A549 (cell line): ENCODE results near the gene STRN. TPM values are rescaled to one million over a fixed set of nuclear protein-coding genes. Genes with fewer than 3 reads are reported as not detected.
A peak's percentile ranks its signal among the peaks of the same experiment; 100 is the strongest.

ENCODE experiments used
- ATAC-seq, 2 experiments: fragments of 200-7000 bp in 1 of 2; fragments of >200 bp in 1 of 2; cut with Nextera tagmentation in 1 of 2; cut with Tn5 transposase in 1 of 2; 3 replicates each; pipeline versions ENCODE4 v1.8.0 to v1.9.1; 2018 to 2020; ENCODE audit warnings: mild to moderate bottlenecking in 1 of 2, moderate library complexity in 1 of 2
- CTCF ChIA-PET: fragments of 300-600 bp; sonication (Branson Sonifier 250); formaldehyde crosslinking; extraction: SDS; loops from one replicate; lab custom pipeline; 2021; ENCODE audit warnings: antibody characterized with exemption, inconsistent platforms; lab: Yijun Ruan, JAX
- POLR2A ChIA-PET: fragments of 350-600 bp; formaldehyde crosslinking; extraction: SDS; loops from one replicate; lab custom pipeline; 2021; ENCODE audit warnings: antibody characterized with exemption, inconsistent platforms; lab: Yijun Ruan, JAX
- DNase-seq, 2 experiments: peaks; one replicate each; pipeline versions ENCODE4 v3.0.0 to v3.0.0-alpha.2; 2011 to 2016; ENCODE audit warnings: low read depth in 1 of 2, low spot score in 1 of 2
- FAIRE-seq: peaks from 2 replicates; lab custom pipeline; 2011; peaks lifted over from hg19 to GRCh38; lab: Jason Lieb, UNC
- H3K27ac ChIP-seq, 2 experiments: fragments of >200 bp; sonication (Bioruptor Twin); formaldehyde crosslinking; 3 replicates each; pipeline ENCODE4 v1.5.1; 2016 to 2017
- H3K4me1 ChIP-seq: fragments of >200 bp; sonication (Bioruptor Twin); formaldehyde crosslinking; 3 replicates; pipeline ENCODE4 v1.6.1; 2016
- H3K4me2 ChIP-seq: fragments of >200 bp; sonication (Bioruptor Twin); formaldehyde crosslinking; 3 replicates; pipeline ENCODE4 v1.6.1; 2016
- H3K4me3 ChIP-seq: fragments of >200 bp; sonication (Bioruptor Twin); formaldehyde crosslinking; 3 replicates; pipeline ENCODE4 v1.5.1; 2016
- H3K9me3 ChIP-seq: fragments of >200 bp; sonication (Bioruptor Twin); formaldehyde crosslinking; 3 replicates; pipeline ENCODE4 v1.6.1; 2016
- BHLHE40 ChIP-seq: IDR thresholded peaks from 2 replicates; pipeline ENCODE4 v1.6.1; 2012; ENCODE audit warnings: low read depth, low read length, inconsistent platforms
- CBX8 ChIP-seq: fragments of 200-600 bp; sonication (generic); IDR thresholded peaks from 2 replicates; pipeline ENCODE4 v1.6.1; 2016
- CEBPB ChIP-seq, 2 experiments: fragments of >200 bp in 1 of 2; sonication (Bioruptor Twin) in 1 of 2; formaldehyde crosslinking in 1 of 2; IDR thresholded peaks; 2 replicates each; pipeline ENCODE4 v1.6.1; 2012 to 2016
- CHD2 ChIP-seq: fragments of 150-350 bp; IDR thresholded peaks from 2 replicates; pipeline ENCODE4 v1.6.1; 2014; ENCODE audit warnings: low read length; ENCODE audit not compliant: partially characterized antibody
- EHMT2 ChIP-seq: fragments of 200-600 bp; sonication (generic); IDR thresholded peaks from 2 replicates; pipeline ENCODE4 v1.6.1; 2016; ENCODE audit warnings: antibody characterized with exemption, low read depth, mild to moderate bottlenecking, moderate library complexity
- FOSB ChIP-seq: fragments of 250-450 bp; sonication (Bioruptor Pico); IDR thresholded peaks from 2 replicates; pipeline ENCODE4 v1.5.0; 2020; ENCODE audit warnings: mild to moderate bottlenecking, moderate library complexity
- FOXS1 ChIP-seq: fragments of 250-450 bp; sonication (Bioruptor Pico); IDR thresholded peaks from 2 replicates; pipeline ENCODE4 v1.5.0; 2020; ENCODE audit warnings: mild to moderate bottlenecking, moderate library complexity
- GATA3 ChIP-seq: IDR thresholded peaks from 2 replicates; pipeline ENCODE4 v1.6.1; 2012; ENCODE audit warnings: borderline replicate concordance
- HOXB5 ChIP-seq: fragments of 250-450 bp; sonication (Bioruptor Pico); IDR thresholded peaks from 2 replicates; pipeline ENCODE4 v1.5.0; 2020; ENCODE audit warnings: mild to moderate bottlenecking, moderate library complexity
- JUN ChIP-seq, 2 experiments: fragments of >200 bp; sonication (Bioruptor Twin); formaldehyde crosslinking; IDR thresholded peaks; 2 replicates in 1 of 2; 3 replicates in 1 of 2; pipeline ENCODE4 v1.6.1; 2016 to 2017
- MAFK ChIP-seq: fragments of 450-650 bp; IDR thresholded peaks from 2 replicates; pipeline ENCODE4 v1.6.1; 2014; ENCODE audit not compliant: partially characterized antibody
- MAZ ChIP-seq: fragments of 150-350 bp; IDR thresholded peaks from 2 replicates; pipeline ENCODE4 v1.6.1; 2014; ENCODE audit warnings: antibody characterized with exemption, low read depth, low read length, borderline replicate concordance
- PHF8 ChIP-seq: fragments of 200-600 bp; sonication (generic); IDR thresholded peaks from 2 replicates; pipeline ENCODE4 v1.6.1; 2016; ENCODE audit warnings: low read depth, mild to moderate bottlenecking, antibody characterized with exemption, moderate library complexity, borderline replicate concordance
- RARB ChIP-seq: fragments of 250-450 bp; sonication (Bioruptor Pico); IDR thresholded peaks from 2 replicates; pipeline ENCODE4 v1.8.0; 2021; ENCODE audit warnings: mild to moderate bottlenecking, moderate library complexity
- RFX5 ChIP-seq: fragments of 450-650 bp; IDR thresholded peaks from 2 replicates; pipeline ENCODE4 v1.7.1; 2014; ENCODE audit warnings: antibody characterized with exemption, mild to moderate bottlenecking, moderate library complexity
- RNF2 ChIP-seq: fragments of 200-600 bp; sonication (generic); IDR thresholded peaks from 2 replicates; pipeline ENCODE4 v1.6.1; 2016; ENCODE audit warnings: low read depth, mild to moderate bottlenecking, antibody characterized with exemption, moderate library complexity, borderline replicate concordance
- SMC3 ChIP-seq: fragments of >200 bp; sonication (Bioruptor Twin); formaldehyde crosslinking; IDR thresholded peaks from 3 replicates; pipeline ENCODE4 v1.6.1; 2018; ENCODE audit warnings: inconsistent platforms
- ZSCAN20 ChIP-seq: fragments of 250-450 bp; sonication (Bioruptor Pico); IDR thresholded peaks from 2 replicates; pipeline ENCODE4 v1.8.0; 2022; ENCODE audit warnings: mild to moderate bottlenecking, moderate library complexity
- WGBS: methylation state at CpG from one replicate; pipeline ENCODE4 v1.1.6; 2017; ENCODE audit errors: missing lambda C conversion rate; 5-methylcytosine and 5-hydroxymethylcytosine counted together
- polyA plus RNA-seq, 4 experiments: library from polyadenylated mRNA; depleted of rRNA in 3 of 4; stranded (reverse); fragments of >200 nt; fragmentation: RNase III in 1 of 4; extraction: RNeasy Plus Mini Kit Qiagen cat#74134 plus additional on column Dnase treatment in 1 of 4; gene quantifications; 2 replicates in 3 of 4; 3 replicates in 1 of 4; pipeline ENCODE4 v1.2.3, GENCODE V29; 2011 to 2017
- TF ChIP-seq, protein P1 (sequence below): IDR thresholded peaks from 2 replicates; pipeline ENCODE4 v1.6.1; 2012; ENCODE audit warnings: low read depth, borderline replicate concordance
- TF ChIP-seq, protein P2 (sequence below): fragments of 250-450 bp; sonication (Bioruptor Pico); IDR thresholded peaks from 2 replicates; pipeline ENCODE4 v1.5.0; 2021; ENCODE audit warnings: mild to moderate bottlenecking, moderate library complexity, borderline replicate concordance
- TF ChIP-seq, protein P3 (sequence below): IDR thresholded peaks from 2 replicates; pipeline ENCODE4 v1.6.1; 2012
- TF ChIP-seq, protein P4 (sequence below): fragments of >200 bp; sonication (Bioruptor Twin); formaldehyde crosslinking; IDR thresholded peaks from 3 replicates; pipeline ENCODE4 v1.6.1; 2016
- TF ChIP-seq, protein P5 (sequence below): fragments of 450-650 bp; IDR thresholded peaks from 2 replicates; pipeline ENCODE4 v1.6.1; 2014; ENCODE audit warnings: antibody characterized with exemption
- TF ChIP-seq, protein P6 (sequence below): fragments of 250-450 bp; sonication (Bioruptor Pico); IDR thresholded peaks from 2 replicates; pipeline ENCODE4 v1.5.0; 2020; ENCODE audit warnings: low read depth, mild to moderate bottlenecking, moderate library complexity

The STRN gene
- polyA plus RNA-seq, 2 of the 4 experiments (the other 2 are of a cell fraction) = 13.1 to 36.0 TPM

DNA sequence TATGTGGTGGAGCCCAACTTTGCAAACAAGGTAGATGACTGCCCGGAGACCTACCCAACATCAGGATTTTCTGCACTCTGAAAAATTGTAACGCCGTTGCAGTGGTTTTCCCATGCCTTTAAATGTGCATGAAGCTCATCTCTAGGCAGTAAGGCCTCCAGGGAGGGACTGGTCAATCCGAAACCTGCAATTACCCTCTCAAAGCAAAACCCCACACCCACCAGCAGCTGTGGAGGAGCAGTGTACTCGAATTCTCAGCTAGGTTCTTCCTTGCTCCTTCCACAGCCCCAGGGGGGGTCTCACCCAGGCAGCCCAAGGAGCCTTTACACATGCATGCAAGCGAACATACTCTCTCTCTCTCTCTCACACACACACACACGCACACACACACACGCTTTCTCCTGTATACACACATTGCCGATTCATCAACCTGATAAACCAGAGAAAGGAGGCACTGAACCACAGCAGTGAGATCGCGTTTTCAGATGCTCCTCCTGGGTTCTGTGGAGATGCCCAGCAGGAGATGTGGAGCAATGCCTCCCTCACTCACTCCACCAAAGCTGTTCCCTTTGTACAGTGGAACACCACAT is 160.6 kb downstream of the STRN start:
- 83% methylated on average over 11 of the region's 11 CpGs for WGBS
- no peak overlapping the region for H3K4me3 ChIP-seq
- TF ChIP-seq MAZ = no peak
- TF ChIP-seq CBX8 = no peak
- TF ChIP-seq CHD2 = no peak
- no peak for TF ChIP-seq BHLHE40
- no peak for TF ChIP-seq PHF8
- TF ChIP-seq, protein P1, sequence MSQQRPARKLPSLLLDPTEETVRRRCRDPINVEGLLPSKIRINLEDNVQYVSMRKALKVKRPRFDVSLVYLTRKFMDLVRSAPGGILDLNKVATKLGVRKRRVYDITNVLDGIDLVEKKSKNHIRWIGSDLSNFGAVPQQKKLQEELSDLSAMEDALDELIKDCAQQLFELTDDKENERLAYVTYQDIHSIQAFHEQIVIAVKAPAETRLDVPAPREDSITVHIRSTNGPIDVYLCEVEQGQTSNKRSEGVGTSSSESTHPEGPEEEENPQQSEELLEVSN = no peak
- TF ChIP-seq JUN (IDR thresholded peaks at IDR 0.05) = no peak
- no peak for TF ChIP-seq FOXS1 (CRISPR knock-in tag)
- TF ChIP-seq, protein P2, sequence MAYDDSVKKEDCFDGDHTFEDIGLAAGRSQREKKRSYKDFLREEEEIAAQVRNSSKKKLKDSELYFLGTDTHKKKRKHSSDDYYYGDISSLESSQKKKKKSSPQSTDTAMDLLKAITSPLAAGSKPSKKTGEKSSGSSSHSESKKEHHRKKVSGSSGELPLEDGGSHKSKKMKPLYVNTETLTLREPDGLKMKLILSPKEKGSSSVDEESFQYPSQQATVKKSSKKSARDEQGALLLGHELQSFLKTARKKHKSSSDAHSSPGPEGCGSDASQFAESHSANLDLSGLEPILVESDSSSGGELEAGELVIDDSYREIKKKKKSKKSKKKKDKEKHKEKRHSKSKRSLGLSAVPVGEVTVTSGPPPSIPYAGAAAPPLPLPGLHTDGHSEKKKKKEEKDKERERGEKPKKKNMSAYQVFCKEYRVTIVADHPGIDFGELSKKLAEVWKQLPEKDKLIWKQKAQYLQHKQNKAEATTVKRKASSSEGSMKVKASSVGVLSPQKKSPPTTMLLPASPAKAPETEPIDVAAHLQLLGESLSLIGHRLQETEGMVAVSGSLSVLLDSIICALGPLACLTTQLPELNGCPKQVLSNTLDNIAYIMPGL (CRISPR knock-in tag) = no peak
- TF ChIP-seq, all 56 proteins: peak for 0
- peak in 1 of 2 experiments; percentile 22; a peak in 2 of 6 replicates for ATAC-seq
- CTCF ChIA-PET = interaction anchor here (0.6 to 0.9 kb wide), 2 partner anchors 14 to 103 kb away, joined by 3 to 4 read pairs; no protein-coding TSS in a partner anchor
- H3K4me1 ChIP-seq = no peaks in the 10 kb centered on the region
- DNase-seq = no peak
- no peak overlapping the region for H3K4me2 ChIP-seq
- H3K9me3 ChIP-seq = no peaks in the 10 kb centered on the region
- POLR2A ChIA-PET = no interaction called here
- no peak overlapping the region for H3K27ac ChIP-seq
- FAIRE-seq = no peak

DNA sequence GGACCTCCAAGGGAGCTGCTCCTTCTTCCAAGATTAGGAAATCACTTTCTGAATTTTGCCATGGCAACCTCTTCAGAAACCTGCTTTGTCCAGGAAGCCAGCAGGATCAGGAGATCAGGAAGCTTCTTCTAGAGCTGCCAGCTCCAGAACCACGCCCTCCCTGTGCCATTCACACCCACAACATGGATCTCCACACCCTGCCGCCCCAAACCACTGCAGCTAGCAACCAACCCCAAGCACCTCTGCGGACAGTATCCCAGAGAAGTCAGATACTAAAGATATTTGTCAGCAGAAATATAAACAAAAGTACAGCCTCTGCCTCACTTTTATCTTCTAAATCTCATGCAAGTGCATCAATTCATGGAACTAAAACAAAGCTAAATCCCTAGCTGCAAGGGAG is 163.4 kb downstream of the STRN start:
- no peak for ATAC-seq
- no peak for DNase-seq
- H3K4me1 ChIP-seq = no peaks in the 10 kb centered on the region
- H3K9me3 ChIP-seq = no peaks in the 10 kb centered on the region
- no peak overlapping the region for H3K4me2 ChIP-seq
- no peak for FAIRE-seq
- no peak overlapping the region for H3K4me3 ChIP-seq
- no peak for TF ChIP-seq RARB
- no peak for TF ChIP-seq PHF8
- TF ChIP-seq FOSB (CRISPR knock-in tag) = no peak
- TF ChIP-seq MAFK = no peak
- TF ChIP-seq SMC3 = no peak
- TF ChIP-seq GATA3 = no peak
- TF ChIP-seq HOXB5 = no peak
- TF ChIP-seq CEBPB (IDR thresholded peaks at IDR 0.05) = no peak
- TF ChIP-seq, protein P3, sequence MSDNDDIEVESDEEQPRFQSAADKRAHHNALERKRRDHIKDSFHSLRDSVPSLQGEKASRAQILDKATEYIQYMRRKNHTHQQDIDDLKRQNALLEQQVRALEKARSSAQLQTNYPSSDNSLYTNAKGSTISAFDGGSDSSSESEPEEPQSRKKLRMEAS = no peak
- TF ChIP-seq ZSCAN20 (CRISPR knock-in tag) = no peak
- TF ChIP-seq, protein P4, sequence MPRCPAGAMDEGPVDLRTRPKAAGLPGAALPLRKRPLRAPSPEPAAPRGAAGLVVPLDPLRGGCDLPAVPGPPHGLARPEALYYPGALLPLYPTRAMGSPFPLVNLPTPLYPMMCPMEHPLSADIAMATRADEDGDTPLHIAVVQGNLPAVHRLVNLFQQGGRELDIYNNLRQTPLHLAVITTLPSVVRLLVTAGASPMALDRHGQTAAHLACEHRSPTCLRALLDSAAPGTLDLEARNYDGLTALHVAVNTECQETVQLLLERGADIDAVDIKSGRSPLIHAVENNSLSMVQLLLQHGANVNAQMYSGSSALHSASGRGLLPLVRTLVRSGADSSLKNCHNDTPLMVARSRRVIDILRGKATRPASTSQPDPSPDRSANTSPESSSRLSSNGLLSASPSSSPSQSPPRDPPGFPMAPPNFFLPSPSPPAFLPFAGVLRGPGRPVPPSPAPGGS = no peak
- TF ChIP-seq EHMT2 = no peak
- TF ChIP-seq BHLHE40 = no peak
- TF ChIP-seq, protein P5, sequence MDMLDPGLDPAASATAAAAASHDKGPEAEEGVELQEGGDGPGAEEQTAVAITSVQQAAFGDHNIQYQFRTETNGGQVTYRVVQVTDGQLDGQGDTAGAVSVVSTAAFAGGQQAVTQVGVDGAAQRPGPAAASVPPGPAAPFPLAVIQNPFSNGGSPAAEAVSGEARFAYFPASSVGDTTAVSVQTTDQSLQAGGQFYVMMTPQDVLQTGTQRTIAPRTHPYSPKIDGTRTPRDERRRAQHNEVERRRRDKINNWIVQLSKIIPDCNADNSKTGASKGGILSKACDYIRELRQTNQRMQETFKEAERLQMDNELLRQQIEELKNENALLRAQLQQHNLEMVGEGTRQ = no peak
- TF ChIP-seq CBX8 = no peak
- TF ChIP-seq RFX5 = no peak
- TF ChIP-seq, protein P6, sequence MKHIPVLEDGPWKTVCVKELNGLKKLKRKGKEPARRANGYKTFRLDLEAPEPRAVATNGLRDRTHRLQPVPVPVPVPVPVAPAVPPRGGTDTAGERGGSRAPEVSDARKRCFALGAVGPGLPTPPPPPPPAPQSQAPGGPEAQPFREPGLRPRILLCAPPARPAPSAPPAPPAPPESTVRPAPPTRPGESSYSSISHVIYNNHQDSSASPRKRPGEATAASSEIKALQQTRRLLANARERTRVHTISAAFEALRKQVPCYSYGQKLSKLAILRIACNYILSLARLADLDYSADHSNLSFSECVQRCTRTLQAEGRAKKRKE (CRISPR knock-in tag) = no peak
- TF ChIP-seq RNF2 = no peak
- no peak overlapping the region for H3K27ac ChIP-seq
- 54% methylated on average over 3 of the region's 3 CpGs for WGBS
- ChIA-PET CTCF (interaction anchor here (17.8 kb wide), 1 partner anchor 21 kb away, joined by 192 read pairs; no protein-coding TSS in a partner anchor), POLR2A (no interaction called here)
